SK-N-SH treated with all-trans-retinoic acid at 6 μM for 48 hours (cell line): Measurements from ENCODE around the gene DONSON.
"Not testable (repeated sequence)": the region's sequence is repeated elsewhere in the genome, so short reads cannot be mapped to it uniquely, and the experiment has no call there.

ENCODE experiments used
- ATAC-seq: fragments of 200-7000 bp; cut with Tn5 transposase; 3 replicates; pipeline ENCODE4 v1.9.1; 2020; ENCODE audit warnings: mild to moderate bottlenecking, moderate library complexity
- ARNTL ChIP-seq: fragments of 450-650 bp; formaldehyde crosslinking; IDR thresholded peaks from 2 replicates; pipeline ENCODE4 v1.5.0; 2020; ENCODE audit warnings: low read depth, mild to moderate bottlenecking, moderate library complexity, borderline replicate concordance
- BACH2 ChIP-seq: fragments of 250-450 bp; sonication (Bioruptor Pico); IDR thresholded peaks from 2 replicates; pipeline ENCODE4 v1.9.0; 2021; ENCODE audit warnings: mild to moderate bottlenecking, borderline replicate concordance
- CREB5 ChIP-seq: fragments of 250-450 bp; sonication (Bioruptor Pico); IDR thresholded peaks from 2 replicates; pipeline ENCODE4 v1.5.1; 2020; ENCODE audit warnings: low read depth, mild to moderate bottlenecking, moderate library complexity
- CSDC2 ChIP-seq: fragments of 250-450 bp; sonication (Bioruptor Pico); IDR thresholded peaks from 2 replicates; pipeline ENCODE4 v1.5.0; 2020; ENCODE audit warnings: mild to moderate bottlenecking, moderate library complexity
- CSRNP3 ChIP-seq: fragments of 250-450 bp; sonication (Bioruptor Pico); IDR thresholded peaks from 2 replicates; pipeline ENCODE4 v1.5.1; 2021; ENCODE audit warnings: mild to moderate bottlenecking, moderate library complexity
- ESRRG ChIP-seq: fragments of 250-450 bp; sonication (Bioruptor Pico); IDR thresholded peaks from 2 replicates; pipeline ENCODE4 v1.6.1; 2021; ENCODE audit warnings: mild to moderate bottlenecking
- GLIS3 ChIP-seq: fragments of 250-450 bp; sonication (Bioruptor Pico); IDR thresholded peaks from 2 replicates; pipeline ENCODE4 v1.5.0; 2020; ENCODE audit warnings: mild to moderate bottlenecking, moderate library complexity
- ISL1 ChIP-seq: fragments of 250-450 bp; sonication (Bioruptor Pico); IDR thresholded peaks from 2 replicates; pipeline ENCODE4 v2.1.2; 2022; ENCODE audit warnings: mild to moderate bottlenecking, moderate library complexity
- OSR1 ChIP-seq: fragments of 250-450 bp; sonication (Bioruptor Pico); IDR thresholded peaks from 2 replicates; pipeline ENCODE4 v1.8.0; 2022; ENCODE audit warnings: moderate library complexity, mild to moderate bottlenecking, inconsistent platforms
- PATZ1 ChIP-seq: fragments of 250-450 bp; sonication (Bioruptor Pico); IDR thresholded peaks from 2 replicates; pipeline ENCODE4 v1.8.0; 2020; ENCODE audit warnings: mild to moderate bottlenecking, moderate library complexity, borderline replicate concordance
- POU6F1 ChIP-seq: fragments of 250-450 bp; sonication (Bioruptor Pico); IDR thresholded peaks from 2 replicates; pipeline ENCODE4 v1.8.0; 2021; ENCODE audit warnings: low read depth, mild to moderate bottlenecking, moderate library complexity, borderline replicate concordance
- PPARA ChIP-seq: fragments of 250-450 bp; sonication (Bioruptor Pico); IDR thresholded peaks from 2 replicates; pipeline ENCODE4 v1.5.0; 2020; ENCODE audit warnings: mild to moderate bottlenecking, borderline replicate concordance
- RARB ChIP-seq: fragments of 250-450 bp; sonication (Bioruptor Pico); IDR thresholded peaks from 2 replicates; pipeline ENCODE4 v1.8.0; 2021; ENCODE audit warnings: mild to moderate bottlenecking, moderate library complexity
- SNAI2 ChIP-seq: fragments of 250-450 bp; sonication (Bioruptor Pico); IDR thresholded peaks from 2 replicates; pipeline ENCODE4 v1.5.0; 2020; ENCODE audit warnings: mild to moderate bottlenecking, moderate library complexity
- TCF4 ChIP-seq: fragments of 250-450 bp; sonication (Bioruptor Pico); IDR thresholded peaks from 2 replicates; pipeline ENCODE4 v1.8.0; 2021; ENCODE audit warnings: mild to moderate bottlenecking, moderate library complexity, borderline replicate concordance
- TOX ChIP-seq: fragments of 250-450 bp; sonication (Bioruptor Pico); IDR thresholded peaks from 2 replicates; pipeline ENCODE4 v1.8.0; 2021; ENCODE audit warnings: mild to moderate bottlenecking, moderate library complexity, borderline replicate concordance
- TSHZ2 ChIP-seq: fragments of 250-450 bp; sonication (Bioruptor Pico); IDR thresholded peaks from 2 replicates; pipeline ENCODE4 v1.5.0; 2020; ENCODE audit warnings: mild to moderate bottlenecking, moderate library complexity
- ZC3H10 ChIP-seq: fragments of 250-450 bp; sonication (Bioruptor Pico); IDR thresholded peaks from 2 replicates; pipeline ENCODE4 v1.5.1; 2021; ENCODE audit warnings: mild to moderate bottlenecking, moderate library complexity
- ZFP3 ChIP-seq: fragments of 250-450 bp; sonication (Bioruptor Pico); IDR thresholded peaks from 2 replicates; pipeline ENCODE4 v1.5.0; 2020; ENCODE audit warnings: mild to moderate bottlenecking, moderate library complexity
- ZFP30 ChIP-seq: fragments of 450-650 bp; formaldehyde crosslinking; IDR thresholded peaks from 2 replicates; pipeline ENCODE4 v1.5.0; 2022; ENCODE audit warnings: mild to moderate bottlenecking, moderate library complexity
- ZNF565 ChIP-seq: fragments of 450-650 bp; formaldehyde crosslinking; conservative IDR thresholded peaks from 2 replicates; pipeline ENCODE4 v1.5.0; 2020; ENCODE audit warnings: low read depth, mild to moderate bottlenecking, moderate library complexity
- ZNF70 ChIP-seq: fragments of 450-650 bp; formaldehyde crosslinking; IDR thresholded peaks from 2 replicates; pipeline ENCODE4 v1.5.0; 2020; ENCODE audit warnings: mild to moderate bottlenecking, moderate library complexity
- ZNF8 ChIP-seq: fragments of 450-650 bp; formaldehyde crosslinking; IDR thresholded peaks from 2 replicates; pipeline ENCODE4 v1.5.0; 2020; ENCODE audit warnings: mild to moderate bottlenecking, moderate library complexity

The DONSON gene

GRCh38 chr21:33622253-33622652 lies 33.8 kb upstream of the DONSON start:
- no peak for ATAC-seq
- no peak for TF ChIP-seq TCF4
- TF ChIP-seq OSR1 (CRISPR knock-in tag): no peak
- no peak for TF ChIP-seq ZNF565 (CRISPR knock-in tag)
- no peak for TF ChIP-seq ZFP30 (CRISPR knock-in tag)
- TF ChIP-seq ZNF8 (CRISPR knock-in tag): no peak
- TF ChIP-seq RARB (CRISPR knock-in tag): no peak
- TF ChIP-seq TSHZ2: no peak

- TF ChIP-seq POU6F1 (CRISPR knock-in tag) (no peak), BACH2 (CRISPR knock-in tag) (no peak)
- no peak for ATAC-seq
Measured at GRCh38 chr21:33619726-33620125, 31.2 kb upstream of the DONSON start.

- ATAC-seq: no peak
- TF ChIP-seq ZFP30 (CRISPR knock-in tag) (no peak), CSRNP3 (no peak), ZNF565 (CRISPR knock-in tag) (no peak), CSDC2 (CRISPR knock-in tag) (no peak), ZFP3 (no peak), SNAI2 (CRISPR knock-in tag) (no peak), TCF4 (no peak), BACH2 (CRISPR knock-in tag) (no peak), GLIS3 (CRISPR knock-in tag) (no peak), ISL1 (no peak), PATZ1 (no peak), ZNF8 (CRISPR knock-in tag) (no peak)
Measured at GRCh38 chr21:33618407-33618806, 29.9 kb upstream of the DONSON start.

GRCh38 chr21:33617565-33617964 lies 29.1 kb upstream of the DONSON start:
- ATAC-seq: not testable (repeated sequence)

GRCh38 chr21:33611006-33611744 lies 22.7 kb upstream of the DONSON start:
- no peak for TF ChIP-seq ZFP3
- no peak for TF ChIP-seq ESRRG (CRISPR knock-in tag)
- no peak for TF ChIP-seq CREB5 (CRISPR knock-in tag)
- no peak for TF ChIP-seq ZC3H10
- no peak for TF ChIP-seq PPARA (CRISPR knock-in tag)
- no peak for TF ChIP-seq BACH2 (CRISPR knock-in tag)
- no peak for TF ChIP-seq RARB (CRISPR knock-in tag)
- TF ChIP-seq ARNTL (CRISPR knock-in tag): no peak
- TF ChIP-seq TOX (CRISPR knock-in tag): no peak
- TF ChIP-seq GLIS3 (CRISPR knock-in tag): no peak
- TF ChIP-seq ZNF70 (CRISPR knock-in tag): no peak
- TF ChIP-seq OSR1 (CRISPR knock-in tag): no peak
- no peak for TF ChIP-seq CSDC2 (CRISPR knock-in tag)
- TF ChIP-seq ZNF8 (CRISPR knock-in tag): no peak
- ATAC-seq: no peak
